HG03139 (cell line): ENCODE measurements around the gene SETX.

Experiments used
- ATAC-seq: cut with Tn5 transposase; IDR thresholded peaks from one replicate; pipeline ENCODE4 v1.9.1; 2021; ENCODE audit not compliant: unreplicated experiment

The SETX gene

GRCh38 chr9:132364068-132364467, 9.3 kb upstream of the SETX start:
- ATAC-seq = no peak

- ATAC-seq = no peak
Observed at GRCh38 chr9:132357764-132358163, 3.0 kb upstream of the SETX start.

GRCh38 chr9:132356324-132356924, 1.6 kb upstream of the SETX start:
- ATAC-seq = no peak

GRCh38 chr9:132351404-132352045, 3.3 kb downstream of the SETX start:
- ATAC-seq = no peak

GRCh38 chr9:132350861-132351315, 3.9 kb downstream of the SETX start:
- no peak for ATAC-seq

GRCh38 chr9:132348676-132349075, 6.1 kb downstream of the SETX start:
- ATAC-seq = no peak

GRCh38 chr9:132346177-132346576, 8.6 kb downstream of the SETX start:
- ATAC-seq = no peak

- no peak for ATAC-seq
Observed at GRCh38 chr9:132341177-132341840, 13.5 kb downstream of the SETX start.

GRCh38 chr9:132334364-132334763, 20.4 kb downstream of the SETX start:
- ATAC-seq = no peak

- ATAC-seq = no peak
Observed at GRCh38 chr9:132333556-132333955, 21.2 kb downstream of the SETX start.

GRCh38 chr9:132328580-132328979, 26.2 kb downstream of the SETX start:
- no peak for ATAC-seq

- no peak for ATAC-seq
Observed at GRCh38 chr9:132327537-132327936, 27.2 kb downstream of the SETX start.

GRCh38 chr9:132324425-132324824, 30.4 kb downstream of the SETX start:
- no peak for ATAC-seq

GRCh38 chr9:132319421-132320110, 35.2 kb downstream of the SETX start:
- no peak for ATAC-seq

GRCh38 chr9:132312873-132313272, 41.9 kb downstream of the SETX start:
- no peak for ATAC-seq

- no peak for ATAC-seq
Observed at GRCh38 chr9:132312426-132312825, 42.4 kb downstream of the SETX start.

- no peak for ATAC-seq
Observed at GRCh38 chr9:132311978-132312377, 42.8 kb downstream of the SETX start.

- ATAC-seq = no peak
Observed at GRCh38 chr9:132309056-132309455, 45.7 kb downstream of the SETX start.

- ATAC-seq = no peak
Observed at GRCh38 chr9:132301521-132301920, 53.3 kb downstream of the SETX start.

- ATAC-seq = no peak
Observed at GRCh38 chr9:132299221-132299620, 55.6 kb downstream of the SETX start.

- no peak for ATAC-seq
Observed at GRCh38 chr9:132295181-132295580, 59.6 kb downstream of the SETX start.
